ENCODE measurements around the gene PCDHA3. TPM values are rescaled to one million over a fixed set of nuclear protein-coding genes. Genes with fewer than 3 reads are reported as not detected.
"Not testable (repeated sequence)": the region's sequence is repeated elsewhere in the genome, so short reads cannot be mapped to it uniquely, and the experiment has no call there.

PCDHA3 gene
- total and polyA plus RNA-seq, 2 experiments from 2014 or later, result 0.05 TPM; not detected in 1

- Histone ChIP-seq H3K36me3 (ENCODE audit: low read depth) (no peaks in the 10 kb centered on the region), H3K79me2 (ENCODE audit: insufficient read depth) (no peaks in the 10 kb centered on the region), H3K4me3 (no peak overlapping the region), H3K4me2 (ENCODE audit: unreplicated experiment) (no peak overlapping the region), H3K27me3 (replicated peaks; ENCODE audit: insufficient read depth) (no peaks in the 10 kb centered on the region), H3K9ac (no peak overlapping the region), H2AFZ (no peak overlapping the region), H3F3A (ENCODE audit: insufficient read depth) (no peaks in the 10 kb centered on the region), H3K4me1 (ENCODE audit: insufficient read depth) (no peaks in the 10 kb centered on the region), H3K9me3 (ENCODE audit: low read depth) (no peaks in the 10 kb centered on the region), H3K27ac (no peak overlapping the region), H4K20me1 (ENCODE audit: insufficient read depth) (no peaks in the 10 kb centered on the region), H3K9me2 (ENCODE audit: insufficient read depth) (no peaks in the 10 kb centered on the region)
- TF ChIP-seq EZH2 (IDR thresholded peaks at IDR 0.05; ENCODE audit: insufficient read depth, poor library complexity, severe bottlenecking) (no peak), EZH2phosphoT487 (IDR thresholded peaks at IDR 0.05; ENCODE audit: insufficient read depth, low read depth) (no peak)
- in situ Hi-C loops (cut with MboI), result no loop called here
- WGBS, 2 experiments (ENCODE audit: low coverage in 1 of 2, low lambda C conversion rate in 2 of 2, missing lambda C conversion rate in 2 of 2), result 24 to 28% methylated on average over 1 of the region's 1 CpG
- no peak for DNase-seq
Measured at GRCh38 chr5:140780512-140780911, 20.3 kb upstream of the PCDHA3 start.

GRCh38 chr5:140785905-140786686 lies 14.8 kb upstream of the PCDHA3 start, which contains the start of gene PCDHA1:
PCDHA1 (plus strand) TSS chr5:140786140.
- H3K9ac ChIP-seq, result no peak within 1 kb of the TSS
- WGBS, 2 experiments (ENCODE audit: low coverage in 1 of 2, low lambda C conversion rate in 2 of 2, missing lambda C conversion rate in 2 of 2), result 27 to 31% methylated on average over 29 of the region's 29 CpGs
- no peak within 1 kb of the TSS for H3K4me2 ChIP-seq (ENCODE audit: unreplicated experiment)

GRCh38 chr5:140787422-140787821 lies 13.4 kb upstream of the PCDHA3 start:
- DNase-seq; H3K9me2 ChIP-seq (ENCODE audit: insufficient read depth); H3F3A ChIP-seq (ENCODE audit: insufficient read depth); H3K4me2 ChIP-seq (ENCODE audit: unreplicated experiment); H3K9me3 ChIP-seq (ENCODE audit: low read depth); H3K4me1 ChIP-seq (ENCODE audit: insufficient read depth); H3K36me3 ChIP-seq (ENCODE audit: low read depth); H2AFZ ChIP-seq; H3K79me2 ChIP-seq (ENCODE audit: insufficient read depth); H4K20me1 ChIP-seq (ENCODE audit: insufficient read depth); H3K27me3 ChIP-seq (replicated peaks; ENCODE audit: insufficient read depth); H3K9ac ChIP-seq; H3K4me3 ChIP-seq; H3K27ac ChIP-seq; in situ Hi-C loops (cut with MboI): not testable (repeated sequence)
- 54 to 56% methylated on average over 43 to 44 of the region's 44 CpGs for WGBS, 2 experiments (ENCODE audit: low coverage in 1 of 2, low lambda C conversion rate in 2 of 2, missing lambda C conversion rate in 2 of 2)

More at GRCh38 chr5:140785905-140786686, 14.8 kb upstream of the PCDHA3 start, which contains the start of gene PCDHA1:
- Histone ChIP-seq H4K20me1 (ENCODE audit: insufficient read depth) (no peaks in the 10 kb centered on the region), H3K9me3 (ENCODE audit: low read depth) (no peaks in the 10 kb centered on the region), H3K4me1 (ENCODE audit: insufficient read depth) (no peaks in the 10 kb centered on the region), H3K36me3 (ENCODE audit: low read depth) (no peaks in the 10 kb centered on the region), H3K27me3 (replicated peaks; ENCODE audit: insufficient read depth) (no peaks in the 10 kb centered on the region), H3F3A (ENCODE audit: insufficient read depth) (no peaks in the 10 kb centered on the region), H3K79me2 (ENCODE audit: insufficient read depth) (no peaks in the 10 kb centered on the region), H3K4me3 (no peak within 1 kb of the TSS), H2AFZ (no peak within 1 kb of the TSS), H3K27ac (no peak within 1 kb of the TSS), H3K9me2 (ENCODE audit: insufficient read depth) (no peaks in the 10 kb centered on the region)
- TF ChIP-seq EZH2 (IDR thresholded peaks at IDR 0.05; ENCODE audit: insufficient read depth, poor library complexity, severe bottlenecking), result no peak
- TF ChIP-seq EZH2phosphoT487 (IDR thresholded peaks at IDR 0.05; ENCODE audit: insufficient read depth, low read depth), result no peak
- no peak for DNase-seq
- in situ Hi-C loops (cut with MboI), result no loop called here

GRCh38 chr5:140787849-140788504 lies 12.9 kb upstream of the PCDHA3 start:
- H3K27me3 ChIP-seq (replicated peaks; ENCODE audit: insufficient read depth); H4K20me1 ChIP-seq (ENCODE audit: insufficient read depth); H3K4me2 ChIP-seq (ENCODE audit: unreplicated experiment); in situ Hi-C loops (cut with MboI); H2AFZ ChIP-seq; DNase-seq; H3K4me3 ChIP-seq; H3K9me2 ChIP-seq (ENCODE audit: insufficient read depth); H3K9ac ChIP-seq; H3F3A ChIP-seq (ENCODE audit: insufficient read depth); H3K9me3 ChIP-seq (ENCODE audit: low read depth); H3K4me1 ChIP-seq (ENCODE audit: insufficient read depth); H3K36me3 ChIP-seq (ENCODE audit: low read depth); H3K27ac ChIP-seq; H3K79me2 ChIP-seq (ENCODE audit: insufficient read depth): not testable (repeated sequence)
- 44 to 47% methylated on average over 53 to 57 of the region's 70 CpGs for WGBS, 2 experiments (ENCODE audit: low coverage in 1 of 2, low lambda C conversion rate in 2 of 2, missing lambda C conversion rate in 2 of 2)
